HepG2 (cell line): Measurements from ENCODE around the gene ADH1B.

Experiments used
- RFXANK ChIP-seq: IDR thresholded peaks from 2 replicates; pipeline ENCODE4 v1.6.1; 2016
- ZNF274 ChIP-seq: sonication (generic); formaldehyde crosslinking; IDR thresholded peaks from 2 replicates; pipeline ENCODE4 v1.5.1; 2020; ENCODE audit warnings: mild to moderate bottlenecking, missing genetic modification reagents
- ZNF772 ChIP-seq: sonication (generic); formaldehyde crosslinking; IDR thresholded peaks from 2 replicates; pipeline ENCODE4 v1.5.0; 2020; ENCODE audit warnings: mild to moderate bottlenecking, missing genetic modification reagents
- TF ChIP-seq, protein P1 (sequence below): sonication (generic); formaldehyde crosslinking; IDR thresholded peaks from 2 replicates; pipeline ENCODE4 v1.8.0; 2022; ENCODE audit warnings: mild to moderate bottlenecking, missing genetic modification reagents; ENCODE audit not compliant: insufficient replicate concordance
- TF ChIP-seq, protein P2 (sequence below): sonication (generic); formaldehyde crosslinking; IDR thresholded peaks from 2 replicates; pipeline ENCODE4 v1.5.0; 2020; ENCODE audit warnings: mild to moderate bottlenecking, missing genetic modification reagents, moderate library complexity
- TF ChIP-seq, protein P3 (sequence below): fragments of 450-650 bp; IDR thresholded peaks from 2 replicates; pipeline ENCODE4 v1.6.1; 2016

DNA sequence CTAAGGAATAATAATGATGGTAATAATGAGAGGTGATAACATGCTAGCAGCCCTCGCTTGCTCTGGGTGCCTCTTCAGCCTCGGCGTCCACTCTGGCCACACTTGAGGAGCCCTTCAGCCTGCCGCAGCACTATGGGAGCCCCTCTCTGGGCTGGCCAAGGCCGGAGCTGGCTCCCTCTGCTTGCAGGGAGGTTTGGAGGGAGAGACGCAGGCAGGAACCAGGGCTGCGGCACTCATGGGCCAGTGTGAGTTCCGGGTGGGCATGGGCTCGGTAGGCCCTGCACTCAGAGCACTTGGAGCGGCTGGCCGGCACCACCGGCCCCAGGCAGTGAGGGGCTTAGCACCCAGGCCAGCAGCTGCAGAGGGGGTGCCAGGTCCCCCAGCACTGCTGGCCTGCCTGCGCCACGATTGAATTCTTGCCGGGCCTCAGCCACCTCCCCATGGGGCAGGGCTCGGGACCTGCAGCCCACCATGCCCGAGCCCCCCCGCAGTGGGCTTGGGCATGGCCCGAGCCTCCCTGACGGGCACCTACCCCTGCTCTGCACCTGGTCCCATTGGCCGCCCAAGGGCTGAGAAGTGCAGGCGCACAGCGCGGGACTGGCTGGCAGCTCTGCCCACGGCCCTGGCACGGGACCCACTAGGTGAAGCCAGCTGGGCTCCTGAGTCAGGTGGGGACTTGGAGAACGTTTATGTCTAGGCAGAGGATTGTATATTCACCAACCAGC is 38.4 kb upstream of the ADH1B start:
- TF ChIP-seq, protein P1, sequence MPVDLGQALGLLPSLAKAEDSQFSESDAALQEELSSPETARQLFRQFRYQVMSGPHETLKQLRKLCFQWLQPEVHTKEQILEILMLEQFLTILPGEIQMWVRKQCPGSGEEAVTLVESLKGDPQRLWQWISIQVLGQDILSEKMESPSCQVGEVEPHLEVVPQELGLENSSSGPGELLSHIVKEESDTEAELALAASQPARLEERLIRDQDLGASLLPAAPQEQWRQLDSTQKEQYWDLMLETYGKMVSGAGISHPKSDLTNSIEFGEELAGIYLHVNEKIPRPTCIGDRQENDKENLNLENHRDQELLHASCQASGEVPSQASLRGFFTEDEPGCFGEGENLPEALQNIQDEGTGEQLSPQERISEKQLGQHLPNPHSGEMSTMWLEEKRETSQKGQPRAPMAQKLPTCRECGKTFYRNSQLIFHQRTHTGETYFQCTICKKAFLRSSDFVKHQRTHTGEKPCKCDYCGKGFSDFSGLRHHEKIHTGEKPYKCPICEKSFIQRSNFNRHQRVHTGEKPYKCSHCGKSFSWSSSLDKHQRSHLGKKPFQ (CRISPR knock-in tag), result no peak
- TF ChIP-seq, protein P2, sequence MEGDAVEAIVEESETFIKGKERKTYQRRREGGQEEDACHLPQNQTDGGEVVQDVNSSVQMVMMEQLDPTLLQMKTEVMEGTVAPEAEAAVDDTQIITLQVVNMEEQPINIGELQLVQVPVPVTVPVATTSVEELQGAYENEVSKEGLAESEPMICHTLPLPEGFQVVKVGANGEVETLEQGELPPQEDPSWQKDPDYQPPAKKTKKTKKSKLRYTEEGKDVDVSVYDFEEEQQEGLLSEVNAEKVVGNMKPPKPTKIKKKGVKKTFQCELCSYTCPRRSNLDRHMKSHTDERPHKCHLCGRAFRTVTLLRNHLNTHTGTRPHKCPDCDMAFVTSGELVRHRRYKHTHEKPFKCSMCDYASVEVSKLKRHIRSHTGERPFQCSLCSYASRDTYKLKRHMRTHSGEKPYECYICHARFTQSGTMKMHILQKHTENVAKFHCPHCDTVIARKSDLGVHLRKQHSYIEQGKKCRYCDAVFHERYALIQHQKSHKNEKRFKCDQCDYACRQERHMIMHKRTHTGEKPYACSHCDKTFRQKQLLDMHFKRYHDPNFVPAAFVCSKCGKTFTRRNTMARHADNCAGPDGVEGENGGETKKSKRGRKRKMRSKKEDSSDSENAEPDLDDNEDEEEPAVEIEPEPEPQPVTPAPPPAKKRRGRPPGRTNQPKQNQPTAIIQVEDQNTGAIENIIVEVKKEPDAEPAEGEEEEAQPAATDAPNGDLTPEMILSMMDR (CRISPR knock-in tag), result no peak
- TF ChIP-seq ZNF772, result no peak
- no peak for TF ChIP-seq RFXANK
- TF ChIP-seq, protein P3, sequence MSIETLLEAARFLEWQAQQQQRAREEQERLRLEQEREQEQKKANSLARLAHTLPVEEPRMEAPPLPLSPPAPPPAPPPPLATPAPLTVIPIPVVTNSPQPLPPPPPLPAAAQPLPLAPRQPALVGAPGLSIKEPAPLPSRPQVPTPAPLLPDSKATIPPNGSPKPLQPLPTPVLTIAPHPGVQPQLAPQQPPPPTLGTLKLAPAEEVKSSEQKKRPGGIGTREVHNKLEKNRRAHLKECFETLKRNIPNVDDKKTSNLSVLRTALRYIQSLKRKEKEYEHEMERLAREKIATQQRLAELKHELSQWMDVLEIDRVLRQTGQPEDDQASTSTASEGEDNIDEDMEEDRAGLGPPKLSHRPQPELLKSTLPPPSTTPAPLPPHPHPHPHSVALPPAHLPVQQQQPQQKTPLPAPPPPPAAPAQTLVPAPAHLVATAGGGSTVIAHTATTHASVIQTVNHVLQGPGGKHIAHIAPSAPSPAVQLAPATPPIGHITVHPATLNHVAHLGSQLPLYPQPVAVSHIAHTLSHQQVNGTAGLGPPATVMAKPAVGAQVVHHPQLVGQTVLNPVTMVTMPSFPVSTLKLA, result no peak
- TF ChIP-seq ZNF274 (CRISPR knock-in tag), result no peak
